Smooth muscle cell (in vitro differentiated cells): ENCODE measurements around the gene CCDC3. TPM values are rescaled to one million over a fixed set of nuclear protein-coding genes. Genes with fewer than 3 reads are reported as not detected.
A peak's percentile ranks its signal among the peaks of the same experiment; 100 is the strongest.

Experiments used
- DNase-seq: peaks from one replicate; lab custom pipeline; 2025; ENCODE audit not compliant: unreplicated experiment; lab: John Stamatoyannopoulos, UW
- H2AFZ ChIP-seq: fragments of 200-600 bp; sonication (generic); 2 replicates; pipeline ENCODE4 v1.6.0; 2016; ENCODE audit warnings: antibody characterized with exemption, low read depth, mild to moderate bottlenecking
- H3F3A ChIP-seq: fragments of 200-600 bp; sonication (generic); 2 replicates; pipeline ENCODE4 v1.6.0; 2017; ENCODE audit warnings: antibody characterized with exemption, low read depth
- H3K27ac ChIP-seq: fragments of 200-600 bp; sonication (generic); 2 replicates; pipeline ENCODE4 v1.5.1; 2016; ENCODE audit warnings: low read depth, mild to moderate bottlenecking
- H3K27me3 ChIP-seq: fragments of 200-600 bp; sonication (generic); 2 replicates; pipeline ENCODE4 v1.6.1; 2016; ENCODE audit warnings: low read depth, mild to moderate bottlenecking
- H3K36me3 ChIP-seq: fragments of 200-600 bp; sonication (generic); 2 replicates; pipeline ENCODE4 v1.5.1; 2016; ENCODE audit warnings: low read depth
- H3K4me1 ChIP-seq: fragments of 200-600 bp; sonication (generic); 2 replicates; pipeline ENCODE4 v1.5.1; 2016; ENCODE audit warnings: low read depth
- H3K4me2 ChIP-seq: fragments of 200-600 bp; sonication (generic); 2 replicates; pipeline ENCODE4 v1.6.0; 2016; ENCODE audit warnings: mild to moderate bottlenecking
- H3K4me3 ChIP-seq: fragments of 200-600 bp; sonication (generic); 2 replicates; pipeline ENCODE4 v1.5.1; 2016; ENCODE audit warnings: mild to moderate bottlenecking
- H3K79me2 ChIP-seq: fragments of 200-600 bp; sonication (generic); 2 replicates; pipeline ENCODE4 v1.6.0; 2016; ENCODE audit warnings: low read depth, mild to moderate bottlenecking
- H3K9ac ChIP-seq: fragments of 200-600 bp; sonication (generic); 2 replicates; pipeline ENCODE4 v1.6.0; 2016; ENCODE audit warnings: low read depth
- H3K9me3 ChIP-seq: fragments of 200-600 bp; sonication (generic); replicated peaks from 2 replicates; pipeline ENCODE4 v1.5.1; 2016; ENCODE audit warnings: low read depth
- H4K20me1 ChIP-seq: fragments of 200-600 bp; sonication (generic); 2 replicates; pipeline ENCODE4 v1.6.0; 2016; ENCODE audit warnings: low read depth
- WGBS: methylation state at CpG from one replicate; pipeline ENCODE4 v1.1.7; 2016; ENCODE audit warnings: low lambda C conversion rate; 5-methylcytosine and 5-hydroxymethylcytosine counted together
- polyA plus RNA-seq: library from polyadenylated mRNA; unstranded; fragments of >200 nt; fragmentation: Nextera tagmentation; extraction: Ambion mirVana; gene quantifications from 2 replicates; pipeline ENCODE4 v1.2.1, GENCODE V29; 2016
- total RNA-seq: library from RNA; depleted of rRNA; stranded (reverse); fragments of >200 nt; gene quantifications from 2 replicates; pipeline ENCODE4 v1.2.3, GENCODE V29; 2014
- TF ChIP-seq, protein P1 (sequence below): fragments of 200-600 bp; sonication (generic); IDR thresholded peaks from 2 replicates; pipeline ENCODE4 v1.5.1; 2017; ENCODE audit warnings: borderline replicate concordance, mild to moderate bottlenecking, antibody characterized with exemption; ENCODE audit not compliant: insufficient read depth, poor library complexity, severe bottlenecking

Gene CCDC3
- total and polyA plus RNA-seq, 2 experiments from 2014 or later, result 39.2 to 46.0 TPM

DNA sequence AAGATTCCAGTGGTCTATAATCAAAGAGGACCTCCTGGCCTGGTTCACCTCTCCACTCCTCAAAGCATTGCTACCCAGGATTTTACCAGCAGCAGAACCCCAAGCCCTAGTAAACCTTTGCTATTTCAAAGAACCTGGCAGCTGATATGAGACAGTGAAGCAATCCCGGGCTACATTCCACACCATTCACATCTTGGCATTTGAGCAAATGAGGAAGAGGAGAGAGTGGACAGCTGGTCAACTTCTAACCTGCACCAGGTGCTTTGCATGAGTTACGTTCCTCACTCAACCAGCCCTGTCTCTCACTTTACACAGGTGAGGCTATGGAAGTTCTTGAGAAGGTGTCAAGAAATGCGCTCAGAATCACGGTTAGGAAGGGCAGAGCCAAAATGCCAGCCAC lies 1.1 kb downstream of the CCDC3 start:
- Histone ChIP-seq H3K79me2 (no peaks in the 10 kb centered on the region), H3K27ac (no peak overlapping the region), H3K4me2 (peak overlapping the region; percentile 96), H3K4me1 (peaks cover 3% of the 10 kb centered on the region), H3K27me3 (no peaks in the 10 kb centered on the region), H2AFZ (no peak overlapping the region), H3K9ac (no peak overlapping the region), H3K9me3 (no peaks in the 10 kb centered on the region), H3K36me3 (no peaks in the 10 kb centered on the region), H4K20me1 (no peaks in the 10 kb centered on the region), H3K4me3 (peak overlapping the region; percentile 66), H3F3A (no peaks in the 10 kb centered on the region)
- DNase-seq, result no peak
- 76% methylated on average over 4 of the region's 4 CpGs for WGBS
- TF ChIP-seq, protein P1, sequence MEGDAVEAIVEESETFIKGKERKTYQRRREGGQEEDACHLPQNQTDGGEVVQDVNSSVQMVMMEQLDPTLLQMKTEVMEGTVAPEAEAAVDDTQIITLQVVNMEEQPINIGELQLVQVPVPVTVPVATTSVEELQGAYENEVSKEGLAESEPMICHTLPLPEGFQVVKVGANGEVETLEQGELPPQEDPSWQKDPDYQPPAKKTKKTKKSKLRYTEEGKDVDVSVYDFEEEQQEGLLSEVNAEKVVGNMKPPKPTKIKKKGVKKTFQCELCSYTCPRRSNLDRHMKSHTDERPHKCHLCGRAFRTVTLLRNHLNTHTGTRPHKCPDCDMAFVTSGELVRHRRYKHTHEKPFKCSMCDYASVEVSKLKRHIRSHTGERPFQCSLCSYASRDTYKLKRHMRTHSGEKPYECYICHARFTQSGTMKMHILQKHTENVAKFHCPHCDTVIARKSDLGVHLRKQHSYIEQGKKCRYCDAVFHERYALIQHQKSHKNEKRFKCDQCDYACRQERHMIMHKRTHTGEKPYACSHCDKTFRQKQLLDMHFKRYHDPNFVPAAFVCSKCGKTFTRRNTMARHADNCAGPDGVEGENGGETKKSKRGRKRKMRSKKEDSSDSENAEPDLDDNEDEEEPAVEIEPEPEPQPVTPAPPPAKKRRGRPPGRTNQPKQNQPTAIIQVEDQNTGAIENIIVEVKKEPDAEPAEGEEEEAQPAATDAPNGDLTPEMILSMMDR, result no peak

DNA sequence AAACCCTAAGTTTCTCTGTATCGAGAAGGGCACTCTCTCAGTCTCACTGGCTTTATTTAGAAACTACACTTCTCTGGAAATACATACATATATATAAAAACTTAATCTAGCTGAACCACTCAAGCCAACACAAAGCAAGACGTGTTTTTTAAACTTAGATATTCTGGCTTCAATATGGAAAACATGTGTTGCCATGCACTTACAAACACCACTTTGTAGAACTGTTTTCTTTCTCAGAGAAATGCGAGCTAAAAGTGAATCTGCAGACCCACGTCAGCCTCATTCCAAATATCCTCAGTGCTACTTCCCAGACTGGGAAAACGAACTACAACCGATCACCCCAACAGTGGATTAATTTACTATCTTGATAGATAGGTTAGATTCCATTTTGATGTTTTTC lies 1.7 kb downstream of the CCDC3 start:
- no peak overlapping the region for H3K27ac ChIP-seq
- no peak for DNase-seq
- TF ChIP-seq, protein P1, result no peak
- no peaks in the 10 kb centered on the region for H3F3A ChIP-seq
- WGBS, result 72% methylated on average over 6 of the region's 6 CpGs
- H3K4me3 ChIP-seq, result peak overlapping the region; percentile 66
- H3K79me2 ChIP-seq, result no peaks in the 10 kb centered on the region
- H3K9ac ChIP-seq, result no peak overlapping the region
- H2AFZ ChIP-seq, result no peak overlapping the region
- no peaks in the 10 kb centered on the region for H4K20me1 ChIP-seq
- no peaks in the 10 kb centered on the region for H3K36me3 ChIP-seq
- H3K4me2 ChIP-seq, result peak overlapping the region; percentile 96
- H3K4me1 ChIP-seq, result peaks cover 3% of the 10 kb centered on the region
- no peaks in the 10 kb centered on the region for H3K27me3 ChIP-seq
- H3K9me3 ChIP-seq, result no peaks in the 10 kb centered on the region

DNA sequence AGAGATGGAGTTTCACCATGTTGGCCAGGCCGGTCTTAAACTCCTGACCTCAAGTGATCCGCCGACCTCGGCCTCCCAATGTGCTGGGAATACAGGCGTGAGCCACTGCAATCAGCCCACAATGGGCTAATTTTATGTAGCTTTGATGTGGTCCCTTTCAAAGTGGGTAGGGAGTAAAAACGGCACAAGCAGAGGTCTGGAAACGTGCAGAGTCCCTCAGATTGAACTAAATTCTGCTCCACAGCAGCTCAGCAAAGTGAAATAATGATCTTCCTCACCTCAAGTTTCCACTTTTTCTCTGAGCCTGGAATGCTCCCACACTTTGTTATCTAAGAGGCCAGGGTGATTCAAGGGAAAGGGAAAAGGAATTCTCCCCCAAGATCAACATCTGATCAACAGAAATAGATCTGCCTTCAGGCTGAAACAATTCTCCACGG lies 6.1 kb downstream of the CCDC3 start:
- H3K36me3 ChIP-seq, result no peaks in the 10 kb centered on the region
- no peak overlapping the region for H3K9ac ChIP-seq
- TF ChIP-seq, protein P1, result no peak
- H3K4me3 ChIP-seq, result no peak overlapping the region
- H3K27me3 ChIP-seq, result no peaks in the 10 kb centered on the region
- no peak overlapping the region for H3K27ac ChIP-seq
- H3K4me1 ChIP-seq, result no peaks in the 10 kb centered on the region
- 65% methylated on average over 8 of the region's 8 CpGs for WGBS
- no peaks in the 10 kb centered on the region for H3K79me2 ChIP-seq
- H2AFZ ChIP-seq, result no peak overlapping the region
- no peak overlapping the region for H3K4me2 ChIP-seq
- no peaks in the 10 kb centered on the region for H4K20me1 ChIP-seq
- DNase-seq, result no peak
- no peaks in the 10 kb centered on the region for H3F3A ChIP-seq
- no peaks in the 10 kb centered on the region for H3K9me3 ChIP-seq

DNA sequence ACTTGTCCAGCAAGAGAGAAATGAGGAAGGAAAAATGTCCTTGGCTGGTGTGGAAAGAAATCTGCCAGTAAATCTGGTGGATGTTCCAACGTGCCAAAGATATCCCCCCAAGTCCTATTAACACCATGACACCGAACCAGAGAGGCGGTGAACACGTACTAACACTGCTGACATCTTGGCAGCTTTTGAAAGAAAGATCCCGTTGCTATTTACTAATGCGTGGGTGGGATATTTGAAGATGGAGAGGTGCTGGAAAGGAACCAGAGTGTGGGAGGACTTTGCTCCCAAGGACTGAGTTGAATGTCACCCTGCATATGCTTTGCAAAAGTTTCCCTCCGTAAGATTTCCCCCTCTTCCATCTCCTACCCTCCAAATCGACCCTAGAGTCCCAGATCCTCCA lies 7.9 kb downstream of the CCDC3 start:
- Histone ChIP-seq H3K27ac (no peak overlapping the region), H3K9me3 (no peaks in the 10 kb centered on the region), H3K9ac (no peak overlapping the region), H3F3A (no peaks in the 10 kb centered on the region), H3K27me3 (no peaks in the 10 kb centered on the region), H3K79me2 (no peaks in the 10 kb centered on the region), H4K20me1 (no peaks in the 10 kb centered on the region), H2AFZ (no peak overlapping the region), H3K4me1 (no peaks in the 10 kb centered on the region), H3K4me2 (no peak overlapping the region), H3K36me3 (no peaks in the 10 kb centered on the region), H3K4me3 (no peak overlapping the region)
- 90% methylated on average over 8 of the region's 8 CpGs for WGBS
- TF ChIP-seq, protein P1, result no peak
- DNase-seq, result no peak
